Measurements from ENCODE around the gene CTBP2.

Gene CTBP2

DNA sequence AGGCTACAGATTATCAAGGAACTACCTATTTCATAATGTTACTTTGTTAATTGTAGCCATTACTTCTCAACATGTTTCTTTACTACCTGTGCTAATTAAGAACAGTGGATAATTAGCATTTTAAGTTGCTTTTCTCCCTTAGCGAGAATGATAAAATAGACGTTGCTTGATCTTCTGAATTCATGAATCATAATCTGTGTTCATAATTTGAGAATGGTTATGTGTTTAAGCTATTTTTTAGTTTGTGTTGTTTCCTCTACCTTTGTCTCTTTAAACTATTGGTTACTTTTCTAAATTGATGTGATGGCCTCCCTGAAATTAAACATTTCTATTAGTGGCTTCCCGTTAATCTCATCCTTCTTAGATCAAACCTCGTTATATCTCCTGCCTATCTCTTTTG, 218.5 kb downstream of the CTBP2 start, which contains the start of gene ZRANB1:
TSS of gene ZRANB1 (plus strand) at position 301 of the 400 bp plus-strand sequence. CDS start 371 bp downstream, outside the sequence.
- no peak for DNase-seq (ENCODE audit: low read depth)

GRCh38 chr10:124939290-124939689, 221.1 kb downstream of the CTBP2 start:
- DNase-seq (ENCODE audit: low read depth): no peak

GRCh38 chr10:124936813-124937212, 223.6 kb downstream of the CTBP2 start:
- DNase-seq (ENCODE audit: low read depth): no peak

DNA sequence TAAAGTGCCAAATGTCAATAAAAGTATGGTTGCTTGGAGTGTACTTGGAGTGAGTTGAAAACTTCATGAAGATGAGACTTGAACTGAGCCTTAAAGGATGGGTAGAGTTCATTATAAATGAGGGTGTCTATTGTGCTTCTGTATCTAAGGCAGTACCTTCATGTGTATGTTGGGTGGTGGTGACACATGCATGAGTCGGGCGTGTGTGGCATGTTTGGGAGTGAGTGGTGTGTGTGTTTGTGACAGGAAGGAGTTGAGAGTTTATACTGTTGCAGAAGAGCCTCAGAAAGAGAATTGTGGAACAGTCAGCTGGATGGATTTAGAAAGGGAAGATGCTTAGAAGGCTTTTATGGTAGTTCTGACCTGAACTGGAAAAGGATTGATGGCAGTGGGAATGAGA, 224.4 kb downstream of the CTBP2 start:
- no peak for DNase-seq (ENCODE audit: low read depth)

Measured in HS-27A (cell line).